Endothelial cell of umbilical vein (primary cell): ENCODE data around the gene CCDC40.

ENCODE experiments used
- CTCF ChIP-seq, 2 donors: IDR thresholded peaks; 1 replicate in 1 of 2; 2 replicates in 1 of 2; pipeline ENCODE4 v1.5.1; 2011; ENCODE audit warnings: low read length in 2 of 2, mild to moderate bottlenecking in 2 of 2, moderate library complexity in 2 of 2, control low read depth in 1 of 2, inconsistent platforms in 1 of 2, low read depth in 1 of 2; ENCODE audit not compliant: insufficient read depth in 1 of 2; ENCODE audit errors: extremely low read depth in 1 of 2
- EZH2 ChIP-seq: IDR thresholded peaks from 2 replicates; pipeline ENCODE4 v1.6.1; 2012; ENCODE audit warnings: borderline replicate concordance, low read depth, mild to moderate bottlenecking, moderate library complexity, low read length, inconsistent platforms; ENCODE audit not compliant: severe bottlenecking
- FOS ChIP-seq: IDR thresholded peaks from 2 replicates; pipeline ENCODE4 v1.6.1; 2011; ENCODE audit warnings: mild to moderate bottlenecking, low read length, moderate library complexity, borderline replicate concordance; ENCODE audit not compliant: insufficient read depth
- JUN ChIP-seq: IDR thresholded peaks from 2 replicates; pipeline ENCODE4 v1.6.1; 2011; ENCODE audit warnings: borderline replicate concordance, low read depth; ENCODE audit not compliant: insufficient read length, insufficient read depth
- MAX ChIP-seq: IDR thresholded peaks from 2 replicates; pipeline ENCODE4 v1.6.1; 2011; ENCODE audit not compliant: insufficient read depth, insufficient read length
- POLR2A ChIP-seq: IDR thresholded peaks from 2 replicates; pipeline ENCODE4 v1.6.1; 2012; ENCODE audit warnings: low read depth, mild to moderate bottlenecking, control low read depth, low read length
- POLR2AphosphoS5 ChIP-seq: IDR thresholded peaks from 2 replicates; pipeline ENCODE4 v1.6.1; 2012; ENCODE audit warnings: low read depth, mild to moderate bottlenecking, control low read depth, low read length, moderate library complexity; ENCODE audit not compliant: insufficient read depth

- TF ChIP-seq POLR2A (no peak), CTCF (IDR thresholded peaks at IDR 0.05; ENCODE audit: extremely low read depth in 1 of 2, insufficient read depth in 1 of 2, low read depth in 1 of 2, low read length in 2 of 2) (no peak), EZH2 (no peak), POLR2AphosphoS5 (no peak), JUN (no peak), MAX (no peak), FOS (no peak)
These were observed 26.1 kb upstream of the CCDC40 start for GRCh38 chr17:80010283-80010858.
